ENCODE results near the gene KRT7.

Gene KRT7

GRCh38 chr12:52241205-52241842, 8.3 kb downstream of the KRT7 start:
- no peaks in the 10 kb centered on the region for H3K36me3 ChIP-seq (ENCODE audit: control insufficient read depth in 2 of 2, insufficient read depth in 2 of 2, low read length in 2 of 2)
- peaks cover 0 to 2% of the 10 kb centered on the region in 2 donors for H3K27me3 ChIP-seq (ENCODE audit: control insufficient read depth in 1 of 2, insufficient read depth in 2 of 2, low read length in 2 of 2)
- no peak overlapping the region for H3K9ac ChIP-seq (ENCODE audit: low read length in 2 of 2)
- H3K4me3 ChIP-seq (ENCODE audit: low read length in 2 of 2): no peak overlapping the region
- no peaks in the 10 kb centered on the region for H3K9me3 ChIP-seq (ENCODE audit: control insufficient read depth in 2 of 2, low read length in 2 of 2)
- H3K4me1 ChIP-seq (ENCODE audit: control insufficient read depth, insufficient read depth, low read length): peaks cover 18% of the 10 kb centered on the region
- H3K27ac ChIP-seq (ENCODE audit: low read length): no peak overlapping the region

DNA sequence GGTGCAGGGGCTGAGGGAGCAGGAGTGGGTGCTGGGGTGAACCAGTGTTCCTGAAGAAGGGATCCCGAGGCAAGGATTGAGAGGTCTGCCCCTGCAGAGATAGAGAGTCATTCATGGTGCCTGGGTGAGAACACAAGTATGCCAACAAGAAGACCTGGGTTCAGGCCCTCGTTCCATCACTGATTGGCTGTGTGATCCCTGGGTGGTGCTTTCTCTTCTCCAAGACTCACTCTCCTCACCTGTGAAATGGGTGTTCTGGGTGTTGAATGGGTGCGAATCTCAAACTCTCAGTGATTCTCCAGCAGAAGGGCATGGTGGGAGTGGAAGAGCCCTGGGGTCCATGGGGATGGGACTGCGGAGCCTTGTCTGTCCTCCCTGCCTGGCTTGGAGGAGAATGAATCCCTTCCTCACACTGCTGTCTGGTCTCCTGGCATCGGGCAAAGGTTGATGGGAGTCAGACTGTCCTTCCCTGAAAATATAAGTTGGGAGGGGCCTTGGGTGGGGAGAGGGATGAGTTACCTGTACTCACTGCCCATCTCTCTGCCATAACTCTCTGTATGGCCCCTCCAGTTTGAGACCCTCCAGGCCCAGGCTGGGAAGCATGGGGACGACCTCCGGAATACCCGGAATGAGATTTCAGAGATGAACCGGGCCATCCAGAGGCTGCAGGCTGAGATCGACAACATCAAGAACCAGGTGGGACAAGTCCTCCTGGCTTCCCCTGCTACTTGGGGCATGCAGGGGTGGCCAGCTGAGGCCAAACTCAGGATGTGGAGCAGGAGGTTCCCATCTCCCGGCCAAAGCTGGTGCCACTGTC, 9.6 kb downstream of the KRT7 start:
- no peaks in the 10 kb centered on the region for H3K36me3 ChIP-seq (ENCODE audit: control insufficient read depth in 2 of 2, insufficient read depth in 2 of 2, low read length in 2 of 2)
- H3K4me3 ChIP-seq (ENCODE audit: low read length in 2 of 2): no peak overlapping the region
- peaks cover 24% of the 10 kb centered on the region for H3K4me1 ChIP-seq (ENCODE audit: control insufficient read depth, insufficient read depth, low read length)
- H3K27me3 ChIP-seq (ENCODE audit: control insufficient read depth in 1 of 2, insufficient read depth in 2 of 2, low read length in 2 of 2): peaks cover 0 to 2% of the 10 kb centered on the region in 2 donors
- H3K9me3 ChIP-seq (ENCODE audit: control insufficient read depth in 2 of 2, low read length in 2 of 2): no peaks in the 10 kb centered on the region
- H3K9ac ChIP-seq (ENCODE audit: low read length in 2 of 2): no peak overlapping the region
- no peak overlapping the region for H3K27ac ChIP-seq (ENCODE audit: low read length)

DNA sequence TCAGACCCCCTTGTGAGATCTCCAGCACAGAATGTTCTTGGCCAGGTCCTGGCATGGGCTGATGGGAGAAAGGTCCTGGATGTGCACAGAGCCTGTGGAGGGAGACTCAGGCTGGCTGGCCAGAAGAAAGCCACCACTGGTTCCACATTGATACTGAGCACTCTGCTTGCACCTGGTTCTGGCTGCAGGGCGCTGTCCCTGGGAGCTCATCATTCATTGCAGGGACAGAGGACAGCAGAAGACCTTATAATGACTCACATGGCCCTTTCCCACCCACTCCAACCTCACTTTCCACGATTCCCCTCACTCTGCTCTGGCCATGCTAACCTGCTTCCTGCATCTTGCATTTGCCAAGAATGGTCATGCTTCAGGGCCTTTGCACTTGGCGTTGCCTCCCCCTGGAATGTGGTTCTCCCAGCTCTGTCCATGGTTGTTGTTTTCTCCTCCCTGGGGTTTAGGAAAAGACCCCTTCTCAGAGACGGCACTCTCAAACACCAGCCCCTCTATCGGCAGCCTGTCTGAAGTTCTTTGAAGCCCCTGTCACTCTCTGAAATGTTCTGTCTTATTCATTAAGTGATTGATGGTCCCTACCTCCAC, 10.3 kb downstream of the KRT7 start:
- Histone ChIP-seq H3K27ac (ENCODE audit: low read length) (peak overlapping the region; percentile 41), H3K4me3 (ENCODE audit: low read length in 2 of 2) (no peak overlapping the region), H3K27me3 (ENCODE audit: control insufficient read depth in 1 of 2, insufficient read depth in 2 of 2, low read length in 2 of 2) (peaks cover 0 to 2% of the 10 kb centered on the region in 2 donors), H3K9me3 (ENCODE audit: control insufficient read depth in 2 of 2, low read length in 2 of 2) (no peaks in the 10 kb centered on the region), H3K4me1 (ENCODE audit: control insufficient read depth, insufficient read depth, low read length) (peaks cover 31% of the 10 kb centered on the region), H3K9ac (ENCODE audit: low read length in 2 of 2) (no peak overlapping the region), H3K36me3 (ENCODE audit: control insufficient read depth in 2 of 2, insufficient read depth in 2 of 2, low read length in 2 of 2) (no peaks in the 10 kb centered on the region)

DNA sequence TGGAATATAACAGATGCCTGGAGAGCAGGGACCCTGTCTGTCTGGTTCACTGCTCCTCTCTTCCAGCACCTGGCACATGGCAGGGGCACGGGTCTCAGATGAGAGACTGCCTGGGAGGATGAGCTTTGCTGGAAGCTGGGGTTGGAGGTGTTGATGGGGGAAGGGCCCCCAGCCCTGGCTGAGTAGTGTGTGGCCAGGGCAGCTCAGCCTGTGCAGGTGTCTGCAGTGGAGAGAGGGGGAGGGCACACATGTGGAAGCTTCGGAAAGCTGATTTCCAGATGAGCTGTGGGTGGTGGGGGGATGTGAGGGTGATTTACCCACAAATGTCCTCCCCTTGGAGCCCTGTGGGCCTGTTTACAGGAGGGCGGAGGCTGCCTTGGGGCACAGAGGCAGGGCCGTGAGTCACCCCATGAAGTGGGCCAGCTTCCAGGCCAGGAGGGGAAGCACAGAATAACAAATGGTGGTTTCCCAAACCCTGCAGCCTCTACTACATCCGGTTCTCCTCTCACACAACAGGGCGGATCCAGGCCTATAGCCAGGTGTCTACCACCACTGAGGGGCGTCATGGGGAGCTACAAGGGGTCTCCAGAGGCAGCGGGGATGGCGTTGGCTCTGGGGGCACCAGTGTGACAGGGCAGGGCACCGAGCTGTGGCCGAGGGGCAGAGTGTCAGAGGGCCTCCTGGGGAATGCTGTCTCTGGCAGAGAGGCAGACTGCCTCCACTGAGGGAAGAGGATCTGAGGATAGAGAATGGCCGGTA, 11.0 kb downstream of the KRT7 start:
- H3K36me3 ChIP-seq (ENCODE audit: control insufficient read depth in 2 of 2, insufficient read depth in 2 of 2, low read length in 2 of 2): no peaks in the 10 kb centered on the region
- H3K27me3 ChIP-seq (ENCODE audit: control insufficient read depth in 1 of 2, insufficient read depth in 2 of 2, low read length in 2 of 2): peaks cover 0 to under 1% of the 10 kb centered on the region in 2 donors
- peak overlapping the region; percentile 41 for H3K27ac ChIP-seq (ENCODE audit: low read length)
- peaks cover 38% of the 10 kb centered on the region for H3K4me1 ChIP-seq (ENCODE audit: control insufficient read depth, insufficient read depth, low read length)
- H3K9me3 ChIP-seq (ENCODE audit: control insufficient read depth in 2 of 2, low read length in 2 of 2): no peaks in the 10 kb centered on the region
- peak overlapping the region in 1 of 2 donors; percentile 12 for H3K9ac ChIP-seq (ENCODE audit: low read length in 2 of 2)
- peak overlapping the region in 1 of 2 donors; percentile 15 for H3K4me3 ChIP-seq (ENCODE audit: low read length in 2 of 2)

DNA sequence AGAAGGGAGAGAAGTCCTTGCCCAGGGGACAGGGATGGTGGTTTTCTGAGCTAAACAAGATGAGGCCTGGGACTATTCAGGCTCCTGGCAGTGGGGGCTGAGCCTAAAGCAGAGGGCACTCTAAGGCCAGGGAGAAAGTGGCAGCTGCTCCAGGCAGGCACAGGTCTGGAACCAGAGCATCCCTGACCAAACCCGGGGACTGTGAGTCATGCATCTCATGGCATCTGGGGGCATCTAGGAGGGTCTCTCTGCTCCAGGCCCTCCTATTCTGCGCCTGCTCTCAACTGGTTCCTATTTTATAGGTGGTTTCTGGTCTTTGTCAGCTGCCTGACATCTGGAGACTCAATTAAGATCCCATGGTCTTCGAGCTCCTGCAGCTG, 11.6 kb downstream of the KRT7 start:
- H3K9me3 ChIP-seq (ENCODE audit: control insufficient read depth in 2 of 2, low read length in 2 of 2): no peaks in the 10 kb centered on the region
- peak overlapping the region; percentile 41 for H3K27ac ChIP-seq (ENCODE audit: low read length)
- H3K4me1 ChIP-seq (ENCODE audit: control insufficient read depth, insufficient read depth, low read length): peaks cover 43% of the 10 kb centered on the region
- peaks cover 0 to 2% of the 10 kb centered on the region in 2 donors for H3K27me3 ChIP-seq (ENCODE audit: control insufficient read depth in 1 of 2, insufficient read depth in 2 of 2, low read length in 2 of 2)
- peak overlapping the region in 1 of 2 donors; percentile 12 for H3K9ac ChIP-seq (ENCODE audit: low read length in 2 of 2)
- H3K36me3 ChIP-seq (ENCODE audit: control insufficient read depth in 2 of 2, insufficient read depth in 2 of 2, low read length in 2 of 2): no peaks in the 10 kb centered on the region
- peak overlapping the region in 1 of 2 donors; percentile 15 for H3K4me3 ChIP-seq (ENCODE audit: low read length in 2 of 2)

GRCh38 chr12:52245259-52245961, 12.4 kb downstream of the KRT7 start:
- H3K27ac ChIP-seq (ENCODE audit: low read length): no peak overlapping the region
- H3K4me3 ChIP-seq (ENCODE audit: low read length in 2 of 2): no peak overlapping the region
- no peak overlapping the region for H3K9ac ChIP-seq (ENCODE audit: low read length in 2 of 2)
- no peaks in the 10 kb centered on the region for H3K9me3 ChIP-seq (ENCODE audit: control insufficient read depth in 2 of 2, low read length in 2 of 2)
- peaks cover 43% of the 10 kb centered on the region for H3K4me1 ChIP-seq (ENCODE audit: control insufficient read depth, insufficient read depth, low read length)
- peaks cover 0 to 2% of the 10 kb centered on the region in 2 donors for H3K27me3 ChIP-seq (ENCODE audit: control insufficient read depth in 1 of 2, insufficient read depth in 2 of 2, low read length in 2 of 2)
- no peaks in the 10 kb centered on the region for H3K36me3 ChIP-seq (ENCODE audit: control insufficient read depth in 2 of 2, insufficient read depth in 2 of 2, low read length in 2 of 2)

GRCh38 chr12:52245962-52246569, 13.0 kb downstream of the KRT7 start:
- Histone ChIP-seq H3K27me3 (ENCODE audit: control insufficient read depth in 1 of 2, insufficient read depth in 2 of 2, low read length in 2 of 2) (peaks cover 0 to 2% of the 10 kb centered on the region in 2 donors), H3K27ac (ENCODE audit: low read length) (no peak overlapping the region), H3K9me3 (ENCODE audit: control insufficient read depth in 2 of 2, low read length in 2 of 2) (no peaks in the 10 kb centered on the region), H3K9ac (ENCODE audit: low read length in 2 of 2) (no peak overlapping the region), H3K36me3 (ENCODE audit: control insufficient read depth in 2 of 2, insufficient read depth in 2 of 2, low read length in 2 of 2) (no peaks in the 10 kb centered on the region), H3K4me1 (ENCODE audit: control insufficient read depth, insufficient read depth, low read length) (peaks cover 43% of the 10 kb centered on the region), H3K4me3 (ENCODE audit: low read length in 2 of 2) (no peak overlapping the region)

- Histone ChIP-seq H3K4me1 (ENCODE audit: control insufficient read depth, insufficient read depth, low read length) (peaks cover 43% of the 10 kb centered on the region), H3K27ac (ENCODE audit: low read length) (no peak overlapping the region), H3K27me3 (ENCODE audit: control insufficient read depth in 1 of 2, insufficient read depth in 2 of 2, low read length in 2 of 2) (peaks cover 0 to 2% of the 10 kb centered on the region in 2 donors), H3K4me3 (ENCODE audit: low read length in 2 of 2) (no peak overlapping the region), H3K9ac (ENCODE audit: low read length in 2 of 2) (no peak overlapping the region), H3K36me3 (ENCODE audit: control insufficient read depth in 2 of 2, insufficient read depth in 2 of 2, low read length in 2 of 2) (no peaks in the 10 kb centered on the region), H3K9me3 (ENCODE audit: control insufficient read depth in 2 of 2, low read length in 2 of 2) (no peaks in the 10 kb centered on the region)
Measured at GRCh38 chr12:52246720-52247621, 13.9 kb downstream of the KRT7 start.

Measured in stomach smooth muscle (tissue), 2 donors.